Activated effector memory CD4-positive, alpha-beta T cell treated with anti-CD3 and anti-CD28 coated beads, Interleukin-2, amount 50 U/mL, for 16 hours (primary cell): ENCODE results near the gene LRRK1.
"Not testable (repeated sequence)": the region's sequence is repeated elsewhere in the genome, so short reads cannot be mapped to it uniquely, and the experiment has no call there.

Experiments
- DNase-seq: peaks from one replicate; pipeline ENCODE4 v3.0.0-alpha.2; 2020

The LRRK1 gene

GRCh38 chr15:101083336-101084045 lies 164.3 kb downstream of the LRRK1 start:
- DNase-seq, result no peak

GRCh38 chr15:101084801-101085200 lies 165.6 kb downstream of the LRRK1 start:
- DNase-seq, result no peak

- DNase-seq, result no peak
Observed at GRCh38 chr15:101085311-101085700, 166.1 kb downstream of the LRRK1 start.

GRCh38 chr15:101086394-101087171 lies 167.4 kb downstream of the LRRK1 start:
- DNase-seq, result no peak

- DNase-seq, result no peak
Observed at GRCh38 chr15:101087172-101087769, 168.1 kb downstream of the LRRK1 start.

- DNase-seq, result no peak
Observed at GRCh38 chr15:101088271-101088670, 169.1 kb downstream of the LRRK1 start.

- DNase-seq, result peak; percentile 93
Observed at GRCh38 chr15:101088788-101089578, 169.8 kb downstream of the LRRK1 start.

- DNase-seq, result no peak
Observed at GRCh38 chr15:101089579-101090427, 170.6 kb downstream of the LRRK1 start.

- DNase-seq, result no peak
Observed at GRCh38 chr15:101090428-101090790, 171.3 kb downstream of the LRRK1 start.

GRCh38 chr15:101091080-101092017 lies 172.2 kb downstream of the LRRK1 start:
- no peak for DNase-seq

- no peak for DNase-seq
Observed at GRCh38 chr15:101092156-101092866, 173.2 kb downstream of the LRRK1 start.

GRCh38 chr15:101092867-101093202 lies 173.7 kb downstream of the LRRK1 start:
- no peak for DNase-seq

GRCh38 chr15:101093958-101094357 lies 174.8 kb downstream of the LRRK1 start:
- DNase-seq, result no peak

GRCh38 chr15:101095796-101096406 lies 176.7 kb downstream of the LRRK1 start:
- not testable (repeated sequence) for DNase-seq

GRCh38 chr15:101097111-101097510 lies 178.0 kb downstream of the LRRK1 start:
- DNase-seq, result no peak

GRCh38 chr15:101099183-101099582 lies 180.0 kb downstream of the LRRK1 start:
- no peak for DNase-seq

- no peak for DNase-seq
Observed at GRCh38 chr15:101100118-101100517, 181.0 kb downstream of the LRRK1 start.

- DNase-seq, result no peak
Observed at GRCh38 chr15:101100593-101101442, 181.7 kb downstream of the LRRK1 start.

GRCh38 chr15:101101676-101102075 lies 182.5 kb downstream of the LRRK1 start:
- DNase-seq, result no peak
